Uterus (tissue), 2 donors: ENCODE measurements around the gene PROK2.

Experiments used
- POLR2A ChIP-seq, 2 donors: fragments of 450-650 bp; IDR thresholded peaks; one replicate each; pipeline ENCODE4 v1.6.1; 2016; ENCODE audit warnings: antibody characterized with exemption in 2 of 2, mild to moderate bottlenecking in 1 of 2, moderate library complexity in 1 of 2
- TF ChIP-seq, protein P1 (sequence below), 4 experiments: fragments of 200-600 bp in 2 of 4; fragments of 450-650 bp in 2 of 4; sonication (generic) in 2 of 4; IDR thresholded peaks; one replicate each; pipeline ENCODE4 v1.5.1; 2016 to 2019; ENCODE audit warnings: antibody characterized with exemption in 4 of 4, mild to moderate bottlenecking in 2 of 4, moderate library complexity in 1 of 4

DNA sequence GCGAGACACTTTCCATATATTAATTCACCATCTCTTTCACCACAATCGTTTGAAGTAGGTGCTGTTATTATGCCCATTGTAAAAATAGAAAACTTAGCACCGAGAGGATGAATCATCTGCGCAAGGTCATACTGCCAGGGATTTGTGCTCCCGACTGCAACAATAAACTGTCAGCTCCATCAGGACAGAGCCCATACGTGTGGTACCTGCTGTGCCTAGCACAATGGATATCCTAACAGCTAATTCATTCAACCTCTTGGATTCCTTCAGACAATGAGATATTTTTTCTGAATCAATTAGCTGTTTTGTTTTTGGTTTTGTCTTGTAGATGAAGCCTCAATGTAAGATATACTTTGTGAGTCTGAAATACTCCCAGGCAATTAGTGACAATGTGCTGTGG lies 32.3 kb upstream of the PROK2 start:
- TF ChIP-seq, protein P1, sequence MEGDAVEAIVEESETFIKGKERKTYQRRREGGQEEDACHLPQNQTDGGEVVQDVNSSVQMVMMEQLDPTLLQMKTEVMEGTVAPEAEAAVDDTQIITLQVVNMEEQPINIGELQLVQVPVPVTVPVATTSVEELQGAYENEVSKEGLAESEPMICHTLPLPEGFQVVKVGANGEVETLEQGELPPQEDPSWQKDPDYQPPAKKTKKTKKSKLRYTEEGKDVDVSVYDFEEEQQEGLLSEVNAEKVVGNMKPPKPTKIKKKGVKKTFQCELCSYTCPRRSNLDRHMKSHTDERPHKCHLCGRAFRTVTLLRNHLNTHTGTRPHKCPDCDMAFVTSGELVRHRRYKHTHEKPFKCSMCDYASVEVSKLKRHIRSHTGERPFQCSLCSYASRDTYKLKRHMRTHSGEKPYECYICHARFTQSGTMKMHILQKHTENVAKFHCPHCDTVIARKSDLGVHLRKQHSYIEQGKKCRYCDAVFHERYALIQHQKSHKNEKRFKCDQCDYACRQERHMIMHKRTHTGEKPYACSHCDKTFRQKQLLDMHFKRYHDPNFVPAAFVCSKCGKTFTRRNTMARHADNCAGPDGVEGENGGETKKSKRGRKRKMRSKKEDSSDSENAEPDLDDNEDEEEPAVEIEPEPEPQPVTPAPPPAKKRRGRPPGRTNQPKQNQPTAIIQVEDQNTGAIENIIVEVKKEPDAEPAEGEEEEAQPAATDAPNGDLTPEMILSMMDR (IDR thresholded peaks at IDR 0.05), result no peak
- TF ChIP-seq POLR2A (IDR thresholded peaks at IDR 0.05), result no peak
